C4-2B (cell line): ENCODE data around the gene ZNF532.

ENCODE experiments used
- ZFX ChIP-seq: fragments of 450-650 bp; IDR thresholded peaks from 2 replicates; pipeline ENCODE4 v1.6.1; 2017
- TF ChIP-seq, protein P1 (sequence below): fragments of 450-650 bp; conservative IDR thresholded peaks from 2 replicates; pipeline ENCODE4 v1.5.1; 2017; ENCODE audit warnings: mild to moderate bottlenecking

- TF ChIP-seq, protein P1, sequence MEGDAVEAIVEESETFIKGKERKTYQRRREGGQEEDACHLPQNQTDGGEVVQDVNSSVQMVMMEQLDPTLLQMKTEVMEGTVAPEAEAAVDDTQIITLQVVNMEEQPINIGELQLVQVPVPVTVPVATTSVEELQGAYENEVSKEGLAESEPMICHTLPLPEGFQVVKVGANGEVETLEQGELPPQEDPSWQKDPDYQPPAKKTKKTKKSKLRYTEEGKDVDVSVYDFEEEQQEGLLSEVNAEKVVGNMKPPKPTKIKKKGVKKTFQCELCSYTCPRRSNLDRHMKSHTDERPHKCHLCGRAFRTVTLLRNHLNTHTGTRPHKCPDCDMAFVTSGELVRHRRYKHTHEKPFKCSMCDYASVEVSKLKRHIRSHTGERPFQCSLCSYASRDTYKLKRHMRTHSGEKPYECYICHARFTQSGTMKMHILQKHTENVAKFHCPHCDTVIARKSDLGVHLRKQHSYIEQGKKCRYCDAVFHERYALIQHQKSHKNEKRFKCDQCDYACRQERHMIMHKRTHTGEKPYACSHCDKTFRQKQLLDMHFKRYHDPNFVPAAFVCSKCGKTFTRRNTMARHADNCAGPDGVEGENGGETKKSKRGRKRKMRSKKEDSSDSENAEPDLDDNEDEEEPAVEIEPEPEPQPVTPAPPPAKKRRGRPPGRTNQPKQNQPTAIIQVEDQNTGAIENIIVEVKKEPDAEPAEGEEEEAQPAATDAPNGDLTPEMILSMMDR: no peak
- TF ChIP-seq ZFX: no peak
Measured at GRCh38 chr18:58862356-58862755, 2.3 kb upstream of the ZNF532 start.
